HG03520 (cell line): Measurements from ENCODE around the gene SERGEF.

ENCODE experiments used
- ATAC-seq: cut with Tn5 transposase; IDR thresholded peaks from one replicate; pipeline ENCODE4 v1.9.1; 2021; ENCODE audit warnings: mild to moderate bottlenecking, moderate library complexity; ENCODE audit not compliant: unreplicated experiment

Gene SERGEF

GRCh38 chr11:17793642-17794170 lies 219.1 kb downstream of the SERGEF start:
- ATAC-seq, result no peak

- ATAC-seq, result no peak
Observed at GRCh38 chr11:17792161-17792560, 220.7 kb downstream of the SERGEF start.

DNA sequence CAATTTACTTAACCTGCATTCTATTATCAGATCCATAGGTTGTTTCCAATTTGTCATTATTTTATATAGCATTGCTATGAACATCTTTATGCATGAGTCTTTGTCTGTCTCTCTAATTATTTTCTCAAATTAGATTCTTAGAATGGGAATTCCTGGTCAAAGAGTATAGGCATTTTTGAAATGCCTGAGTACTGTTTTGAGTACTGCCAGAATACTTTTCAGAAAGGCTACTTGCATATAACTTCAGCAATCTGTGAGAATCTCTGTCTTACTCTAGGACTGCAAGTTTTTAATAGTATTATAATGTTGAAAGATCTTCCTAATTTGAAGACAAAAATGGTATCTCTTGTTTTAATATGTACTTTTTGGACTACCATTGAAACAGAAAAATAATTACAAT lies 221.7 kb downstream of the SERGEF start:
- ATAC-seq, result no peak

DNA sequence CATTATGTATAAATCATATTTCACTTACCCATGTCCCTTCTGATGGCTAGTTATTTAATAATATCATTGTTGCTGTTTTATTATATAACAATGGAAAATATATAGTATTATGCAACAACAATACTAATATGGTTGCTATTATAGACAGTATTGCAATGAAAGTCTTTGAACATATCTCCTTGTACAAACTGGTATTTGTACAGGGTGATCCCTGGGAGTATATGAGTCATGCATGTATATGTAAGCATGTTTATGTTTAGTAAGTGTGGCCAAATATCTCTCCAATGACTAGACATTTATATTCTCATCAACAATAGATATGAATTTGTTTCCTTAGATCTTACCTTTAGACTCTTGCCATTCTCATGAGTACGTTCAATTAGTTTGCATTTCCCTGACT lies 222.4 kb downstream of the SERGEF start:
- no peak for ATAC-seq

DNA sequence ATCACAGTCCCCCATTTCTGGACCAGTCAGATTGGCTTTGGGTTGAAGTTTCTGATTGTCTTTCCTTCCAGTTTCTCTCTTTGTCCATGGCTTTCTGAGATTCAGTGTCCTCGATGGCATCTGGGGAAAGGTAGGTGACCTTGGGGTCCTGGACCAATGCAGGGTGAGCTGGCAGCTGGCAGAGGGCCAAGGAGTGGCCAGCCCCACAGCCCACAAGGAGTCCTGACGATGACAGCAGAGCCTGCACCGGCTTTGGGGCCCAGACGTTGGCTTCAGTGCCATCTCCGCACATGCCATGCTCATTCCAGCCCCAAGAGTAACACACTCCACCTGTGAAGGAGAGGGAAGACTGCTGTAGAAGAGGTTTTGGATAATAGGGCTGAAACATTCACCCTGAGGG lies 224.8 kb downstream of the SERGEF start:
- no peak for ATAC-seq

- no peak for ATAC-seq
Observed at GRCh38 chr11:17786824-17787525, 225.9 kb downstream of the SERGEF start.

DNA sequence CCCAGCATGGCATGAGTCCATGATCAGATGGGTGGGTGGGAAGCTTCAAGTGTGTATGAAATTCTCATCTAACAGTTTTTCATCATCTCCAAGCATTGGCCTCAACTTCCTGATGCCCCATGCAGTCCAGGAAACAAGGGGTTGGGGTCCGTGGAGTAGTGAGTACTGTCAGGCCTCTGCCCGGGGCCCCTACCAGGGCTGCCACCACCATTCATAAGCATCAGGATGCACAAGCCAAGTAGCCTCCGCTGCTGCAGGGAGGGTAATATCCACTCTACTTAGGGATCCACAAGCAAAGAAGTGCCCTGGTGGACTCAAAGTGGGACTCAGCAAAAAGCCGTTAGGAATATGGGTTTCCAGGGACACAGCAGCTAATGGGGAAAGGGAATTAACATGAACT lies 229.0 kb downstream of the SERGEF start:
- no peak for ATAC-seq

- no peak for ATAC-seq
Observed at GRCh38 chr11:17782603-17783337, 230.1 kb downstream of the SERGEF start.

DNA sequence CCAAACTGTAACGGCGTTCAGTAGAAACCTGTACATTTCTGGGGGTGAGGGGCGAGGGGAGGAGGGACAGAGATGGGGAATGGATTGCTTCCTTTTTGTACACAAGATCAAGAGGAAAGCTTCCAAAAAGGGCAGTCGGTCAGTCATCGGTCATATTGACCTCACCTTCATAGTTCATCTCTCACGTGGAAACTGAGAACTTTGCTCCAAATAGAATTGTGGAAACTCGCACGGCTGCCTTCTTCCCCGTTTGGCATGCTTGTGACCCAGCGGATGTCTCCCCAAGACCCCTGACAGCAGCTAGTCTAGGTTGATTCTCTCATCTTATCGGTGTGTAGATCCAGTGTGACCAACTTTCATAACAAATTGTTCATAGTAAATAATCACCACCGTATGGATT lies 230.7 kb downstream of the SERGEF start:
- no peak for ATAC-seq

DNA sequence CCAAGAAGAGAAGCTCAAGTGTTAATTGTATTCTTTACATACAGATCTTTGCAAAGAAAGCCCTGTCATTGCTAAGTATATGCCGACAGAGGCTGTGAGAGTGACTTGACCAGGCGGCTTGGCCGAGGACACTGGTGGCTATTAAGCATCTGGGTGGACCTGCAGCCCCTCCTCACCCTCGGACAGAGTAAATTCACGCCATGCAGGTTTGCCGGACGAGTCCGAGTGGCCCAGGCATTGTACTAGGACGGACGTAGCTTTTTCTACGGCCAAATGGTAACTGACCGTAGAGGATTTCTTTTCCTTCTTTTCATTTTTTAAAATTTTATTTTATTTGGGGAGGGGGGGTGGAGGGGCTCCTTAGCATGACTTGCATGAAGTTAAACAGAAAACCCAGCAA lies 231.2 kb downstream of the SERGEF start:
- ATAC-seq, result no peak

DNA sequence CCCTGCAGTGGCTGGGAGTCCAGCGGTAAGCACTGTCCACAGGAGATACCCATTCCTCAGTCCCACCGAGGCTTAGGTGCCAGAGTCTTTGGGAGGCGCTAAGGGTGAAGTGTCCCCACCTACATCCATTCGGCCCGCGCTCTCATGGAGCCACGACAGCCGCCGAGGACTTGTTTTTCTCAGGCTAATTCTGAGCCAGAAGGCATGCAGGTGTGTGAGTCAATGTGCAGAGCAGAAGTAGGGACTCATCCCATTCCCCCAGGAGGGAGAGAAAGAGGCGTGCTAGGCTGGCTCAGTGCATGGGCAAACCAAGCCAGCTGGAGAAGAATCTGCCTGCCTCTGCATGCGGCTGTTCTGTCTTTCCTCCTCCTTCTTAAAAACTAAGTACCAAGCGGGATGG lies 231.6 kb downstream of the SERGEF start:
- no peak for ATAC-seq

GRCh38 chr11:17780668-17781067 lies 232.2 kb downstream of the SERGEF start:
- ATAC-seq, result no peak

DNA sequence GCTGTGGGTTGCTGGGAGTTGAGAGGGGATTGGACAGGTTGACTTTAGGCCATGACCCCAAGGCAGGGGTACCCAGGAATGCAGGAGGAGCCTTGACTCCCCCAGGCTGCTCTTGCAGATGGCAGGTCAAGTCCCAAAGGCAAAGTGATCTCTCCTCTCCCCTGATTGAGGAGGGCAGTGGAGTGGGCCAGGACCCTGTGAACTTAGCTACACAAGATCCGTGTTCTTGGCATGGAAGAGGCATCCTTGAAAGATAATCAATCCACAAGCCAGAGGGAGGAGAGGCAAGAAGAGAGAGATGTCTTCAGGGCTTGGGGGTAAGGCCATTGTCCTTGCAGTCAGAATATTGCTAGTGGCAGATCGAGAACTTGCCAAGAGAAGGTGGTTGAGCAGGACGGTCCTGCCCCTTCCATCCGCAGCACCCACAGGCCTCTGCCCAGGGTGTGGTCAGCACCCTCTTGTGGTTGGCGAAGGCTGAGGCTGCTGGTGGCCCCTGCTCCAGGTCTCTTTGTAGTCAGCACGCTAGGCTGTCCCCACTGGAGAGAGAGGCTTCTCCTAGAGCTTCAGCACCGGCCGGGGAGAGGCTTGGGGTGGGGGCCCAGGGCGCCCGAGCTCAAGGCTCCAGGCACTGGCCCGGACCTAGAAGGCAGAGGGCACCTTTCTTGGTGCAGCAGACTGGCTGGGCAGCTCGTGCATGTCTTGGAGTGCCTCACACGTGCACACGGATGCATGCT lies 232.8 kb downstream of the SERGEF start:
- ATAC-seq, result no peak

GRCh38 chr11:17778956-17779860 lies 233.6 kb downstream of the SERGEF start:
- ATAC-seq, result no peak

DNA sequence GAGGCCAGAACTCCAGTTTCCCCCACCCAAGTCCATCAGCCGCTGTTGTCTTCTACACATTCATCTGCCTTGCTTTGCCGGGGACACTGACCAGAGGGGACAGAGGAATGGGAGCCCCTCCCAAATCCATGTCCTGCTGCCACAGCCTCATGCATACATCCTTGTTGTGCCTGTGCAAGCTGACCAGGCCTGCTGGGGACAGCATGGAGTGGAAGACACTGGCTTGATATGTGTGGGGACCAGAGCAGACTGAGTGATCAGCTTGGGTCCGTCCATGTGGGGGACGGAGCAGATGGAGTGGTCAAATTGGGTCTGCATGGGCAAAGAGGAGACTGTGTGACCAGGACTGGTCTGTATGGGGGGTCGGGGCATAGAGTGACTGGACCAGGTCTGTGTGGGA lies 234.5 kb downstream of the SERGEF start:
- no peak for ATAC-seq

DNA sequence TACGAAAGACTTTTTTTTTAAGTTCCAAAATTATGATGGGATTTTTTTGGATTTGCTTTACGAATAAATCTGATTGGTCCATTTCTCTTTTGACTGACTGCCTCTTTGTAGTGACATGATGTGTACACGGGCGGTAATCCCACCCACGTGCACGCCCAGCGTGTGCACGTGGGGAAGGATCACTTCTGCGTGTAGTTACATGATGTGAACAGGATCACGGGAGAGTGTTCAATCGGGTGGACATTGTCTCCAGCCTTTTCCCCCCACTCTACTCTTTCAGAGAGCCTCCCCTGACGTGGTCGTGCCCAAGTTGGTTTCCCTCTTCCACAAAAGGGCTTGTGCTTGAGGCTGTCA lies 235.1 kb downstream of the SERGEF start:
- no peak for ATAC-seq

DNA sequence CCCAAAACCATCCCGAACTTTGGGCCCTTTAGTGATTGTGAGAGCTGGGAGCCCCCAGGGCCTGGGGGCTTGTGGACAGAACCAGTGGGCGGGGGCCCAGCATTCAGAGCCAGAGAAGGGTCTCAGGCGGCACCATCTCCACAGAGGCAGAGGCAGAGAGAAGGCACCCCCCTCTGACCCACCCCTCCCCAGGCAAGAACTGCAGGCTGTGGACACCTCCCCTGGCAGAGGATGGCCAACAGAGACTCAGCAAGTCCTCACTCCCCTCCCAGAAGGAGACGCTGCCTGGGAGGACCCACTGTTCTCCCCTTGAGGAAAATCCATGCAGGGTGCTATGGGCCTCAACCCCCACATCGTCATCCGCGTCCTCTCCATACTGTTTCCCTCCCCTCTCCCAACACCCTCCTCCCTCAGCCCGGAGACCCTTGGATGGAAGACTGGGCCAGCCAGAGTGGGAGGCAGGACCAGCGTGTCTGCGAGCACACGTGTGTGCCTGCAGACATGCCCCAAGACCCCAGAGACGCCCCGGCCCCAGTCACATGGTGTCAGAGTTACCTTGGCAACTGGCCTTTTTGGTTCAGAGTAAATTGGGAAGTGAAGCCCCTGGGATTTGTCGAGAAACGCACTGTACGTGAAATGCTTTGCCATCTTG lies 235.6 kb downstream of the SERGEF start:
- no peak for ATAC-seq

DNA sequence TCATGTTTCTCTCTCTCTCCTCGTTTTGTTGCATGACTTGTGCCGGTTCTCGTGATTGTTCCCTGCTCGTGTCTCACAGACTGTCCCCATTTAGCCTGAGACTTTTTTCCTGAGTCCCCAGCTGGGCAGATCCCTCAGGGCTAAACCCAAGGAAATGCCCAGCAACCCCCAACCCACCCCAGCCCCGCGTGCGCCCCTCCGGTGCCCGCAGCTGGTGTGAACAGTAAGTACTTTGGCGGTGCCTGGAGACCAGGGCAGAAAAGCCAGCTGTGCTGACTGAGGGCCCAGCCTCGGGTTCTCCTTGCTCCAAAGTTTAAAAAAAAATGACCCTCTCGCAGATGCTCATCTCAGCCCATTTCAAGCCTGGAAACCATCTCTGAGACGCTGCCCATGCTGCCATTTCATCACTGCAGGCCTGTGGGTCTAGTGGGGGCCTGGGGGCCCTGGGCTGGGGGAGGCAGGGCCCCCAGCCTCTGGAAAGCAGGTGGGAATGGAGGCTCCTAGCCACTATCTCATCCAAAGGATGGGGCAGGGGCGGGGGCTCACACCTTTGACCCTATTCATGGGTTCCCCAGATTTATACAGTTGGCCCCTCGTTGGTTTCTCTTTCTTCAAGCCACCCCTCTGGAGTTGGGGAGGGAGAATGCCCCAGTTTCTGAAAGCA lies 236.5 kb downstream of the SERGEF start:
- no peak for ATAC-seq

GRCh38 chr11:17775507-17776211 lies 237.2 kb downstream of the SERGEF start:
- no peak for ATAC-seq
